Pancreas (tissue), 10 donors: ENCODE results near the gene ATG10. TPM values are rescaled to one million over a fixed set of nuclear protein-coding genes. Genes with fewer than 3 reads are reported as not detected.

Source experiments
- ATAC-seq, 4 donors: fragments of 200-7000 bp; cut with Tn5 transposase; one replicate each; pipeline versions ENCODE4 v1.8.0 to v1.9.1; 2020; ENCODE audit warnings: mild to moderate bottlenecking in 4 of 4, moderate library complexity in 4 of 4
- DNase-seq, 6 donors: peaks; one replicate each; pipeline ENCODE4 v3.0.0-alpha.2; 2020
- FAIRE-seq: peaks from 2 replicates; lab custom pipeline; 2012; peaks lifted over from hg19 to GRCh38; lab: Jason Lieb, UNC
- H3K27ac ChIP-seq, 4 donors: fragments of 200-600 bp; sonication (generic); 1 replicate in 3 of 4; 2 replicates in 1 of 4; pipeline versions ENCODE4 v1.5.0 to v1.8.0; 2020
- H3K27me3 ChIP-seq, 4 donors: fragments of 200-600 bp; one replicate each; pipeline ENCODE4 v1.8.0; 2021
- H3K36me3 ChIP-seq, 3 donors: fragments of 200-600 bp; sonication (generic) in 1 of 3; one replicate each; pipeline versions ENCODE4 v1.5.0 to v1.8.0; 2020 to 2021
- H3K4me1 ChIP-seq, 3 donors: fragments of 200-600 bp; one replicate each; pipeline ENCODE4 v1.8.0; 2021
- H3K4me3 ChIP-seq, 4 donors: fragments of 200-600 bp; sonication (generic) in 2 of 4; one replicate each; pipeline versions ENCODE4 v1.5.0 to v1.8.0; 2020 to 2021
- H3K9me3 ChIP-seq, 4 donors: fragments of 200-600 bp; one replicate each; pipeline ENCODE4 v1.8.0; 2021
- WGBS, 2 donors: extraction: QIAGEN DNeasy Blood & Tissue Kit; methylation state at CpG; one replicate each; pipeline ENCODE4 v1.1.7; 2013; 5-methylcytosine and 5-hydroxymethylcytosine counted together
- intact Hi-C, 3 donors: fragments of 100-400 bp; cut with DNase I; formaldehyde crosslinking; loops; one replicate each; pipeline versions ENCODE4 v1.11.1 to v1.14.2; 2022
- polyA plus RNA-seq, 2 donors: library from polyadenylated mRNA; stranded (reverse); fragments of 200-250 nt; gene quantifications; one replicate each; pipeline ENCODE4 v1.2.3, GENCODE V29; 2013
- total RNA-seq, 6 donors: library from RNA; stranded (reverse); fragmentation: NEBNext Ultra II Directional in 4 of 6; extraction: Animal tissue kit (Norgen Biotek cat#: 25700) in 4 of 6; gene quantifications; one replicate each; pipeline versions ENCODE4 v1.2.1 to v1.2.4, GENCODE V29; 2021 to 2023
- TF ChIP-seq, protein P1 (sequence below), 4 donors: fragments of 200-600 bp; sonication (generic) in 3 of 4; IDR thresholded peaks; one replicate each; pipeline versions ENCODE4 v1.5.0 to v1.8.0; 2021; ENCODE audit warnings: antibody characterized with exemption in 4 of 4
- donor health status: healthy with polysubstance abuse.
- donor health status: DM: no; HTN: no; CAD: no; lungs with moderate emphysema.
- donor health status: DM: no; HTN: no; CAD: no.
- donor health status: control.
- donor health status: control.
- donor health status: Bipolar disorder and iron deficiency.
- donor health status: DM: yes; HTN: yes; CAD: no.
- donor health status: DM: no; HTN: no; CAD: no.
- donor health status: DM: no; HTN: no; CAD: no.
- donor health status: DM: yes; HTN: yes; CAD: no.

Gene ATG10
- total and polyA plus RNA-seq, 8 donors: 3.3 to 5.2 (median 3.5) TPM

DNA sequence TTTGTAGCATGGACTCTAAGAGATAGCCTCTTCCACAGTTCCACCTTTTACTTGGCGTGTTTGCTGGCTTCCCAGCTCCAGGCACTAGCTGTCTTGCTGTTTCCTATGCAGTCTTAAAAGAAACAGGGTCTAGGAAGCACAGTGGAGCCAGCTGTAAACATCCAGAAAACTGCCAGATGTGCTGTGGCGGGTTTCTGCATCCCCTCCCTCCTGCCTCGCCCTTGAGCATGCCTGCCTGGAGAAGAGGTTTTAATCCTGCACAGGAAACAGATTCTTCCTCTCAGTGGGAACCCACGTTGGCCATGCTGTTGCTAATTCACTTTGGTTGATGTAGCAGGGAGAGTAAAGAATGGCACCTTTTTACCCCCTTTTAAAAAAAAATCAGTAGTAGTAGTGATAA, 185.1 kb downstream of the ATG10 start:
- 88 to 91% methylated on average over 4 of the region's 4 CpGs for WGBS, 2 donors

GRCh38 chr5:82158755-82159413, 187.1 kb downstream of the ATG10 start:
- WGBS, 2 donors: 95 to 97% methylated on average over 3 of the region's 3 CpGs
- Histone ChIP-seq H3K36me3 (no peaks in the 10 kb centered on the region), H3K9me3 (no peaks in the 10 kb centered on the region), H3K27ac (no peak overlapping the region), H3K4me1 (peaks cover 0 to 7% (median 4%) of the 10 kb centered on the region in 3 donors), H3K27me3 (no peaks in the 10 kb centered on the region), H3K4me3 (no peak overlapping the region)
- ATAC-seq: no peak
- TF ChIP-seq, protein P1, sequence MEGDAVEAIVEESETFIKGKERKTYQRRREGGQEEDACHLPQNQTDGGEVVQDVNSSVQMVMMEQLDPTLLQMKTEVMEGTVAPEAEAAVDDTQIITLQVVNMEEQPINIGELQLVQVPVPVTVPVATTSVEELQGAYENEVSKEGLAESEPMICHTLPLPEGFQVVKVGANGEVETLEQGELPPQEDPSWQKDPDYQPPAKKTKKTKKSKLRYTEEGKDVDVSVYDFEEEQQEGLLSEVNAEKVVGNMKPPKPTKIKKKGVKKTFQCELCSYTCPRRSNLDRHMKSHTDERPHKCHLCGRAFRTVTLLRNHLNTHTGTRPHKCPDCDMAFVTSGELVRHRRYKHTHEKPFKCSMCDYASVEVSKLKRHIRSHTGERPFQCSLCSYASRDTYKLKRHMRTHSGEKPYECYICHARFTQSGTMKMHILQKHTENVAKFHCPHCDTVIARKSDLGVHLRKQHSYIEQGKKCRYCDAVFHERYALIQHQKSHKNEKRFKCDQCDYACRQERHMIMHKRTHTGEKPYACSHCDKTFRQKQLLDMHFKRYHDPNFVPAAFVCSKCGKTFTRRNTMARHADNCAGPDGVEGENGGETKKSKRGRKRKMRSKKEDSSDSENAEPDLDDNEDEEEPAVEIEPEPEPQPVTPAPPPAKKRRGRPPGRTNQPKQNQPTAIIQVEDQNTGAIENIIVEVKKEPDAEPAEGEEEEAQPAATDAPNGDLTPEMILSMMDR (IDR thresholded peaks at IDR 0.05): no peak
- no peak for FAIRE-seq
- DNase-seq: no peak
- intact Hi-C loops: no loop called here

More for the DNA sequence above, 185.1 kb downstream of the ATG10 start:
- no peaks in the 10 kb centered on the region for H3K9me3 ChIP-seq
- no peaks in the 10 kb centered on the region for H3K36me3 ChIP-seq
- TF ChIP-seq, protein P1 (IDR thresholded peaks at IDR 0.05): no peak
- DNase-seq (no peak), FAIRE-seq (no peak), ATAC-seq (no peak)
- H3K4me1 ChIP-seq: no peaks in the 10 kb centered on the region
- intact Hi-C loops: no loop called here
- H3K27me3 ChIP-seq: no peaks in the 10 kb centered on the region
- no peak overlapping the region for H3K4me3 ChIP-seq
- no peak overlapping the region for H3K27ac ChIP-seq

- H3K27ac ChIP-seq: no peak overlapping the region
- no peak overlapping the region for H3K4me3 ChIP-seq
- H3K9me3 ChIP-seq: no peaks in the 10 kb centered on the region
- peaks cover 0 to 25% (median 23%) of the 10 kb centered on the region in 3 donors for H3K4me1 ChIP-seq
- no peak for DNase-seq
- H3K36me3 ChIP-seq: no peaks in the 10 kb centered on the region
- intact Hi-C loops: loop anchor here in 1 of 3 donors (10.0 kb wide), 1 partner anchor 736 kb away; no protein-coding TSS in a partner anchor
- no peaks in the 10 kb centered on the region for H3K27me3 ChIP-seq
- TF ChIP-seq, protein P1 (IDR thresholded peaks at IDR 0.05): no peak
- no peak for FAIRE-seq
- no peak for ATAC-seq
Measured at GRCh38 chr5:82160948-82161347, 189.1 kb downstream of the ATG10 start.

- Histone ChIP-seq H3K4me1 (peaks cover 0 to 25% (median 23%) of the 10 kb centered on the region in 3 donors), H3K4me3 (no peak overlapping the region), H3K9me3 (no peaks in the 10 kb centered on the region), H3K36me3 (no peaks in the 10 kb centered on the region), H3K27ac (no peak overlapping the region), H3K27me3 (no peaks in the 10 kb centered on the region)
- 86 to 91% methylated on average over 4 of the region's 4 CpGs for WGBS, 2 donors
- no peak for ATAC-seq
- TF ChIP-seq, protein P1 (IDR thresholded peaks at IDR 0.05): no peak
- DNase-seq: no peak
- intact Hi-C loops: loop anchor here in 1 of 3 donors (10.0 kb wide), 1 partner anchor 738 kb away; no protein-coding TSS in a partner anchor
- FAIRE-seq: no peak
Measured at GRCh38 chr5:82162573-82162972, 190.8 kb downstream of the ATG10 start.
